ENCODE results near the gene TTC39A.

The TTC39A gene

GRCh38 chr1:51313961-51314777 lies 16.2 kb downstream of the TTC39A start:
- DNase-seq = no peak

DNA sequence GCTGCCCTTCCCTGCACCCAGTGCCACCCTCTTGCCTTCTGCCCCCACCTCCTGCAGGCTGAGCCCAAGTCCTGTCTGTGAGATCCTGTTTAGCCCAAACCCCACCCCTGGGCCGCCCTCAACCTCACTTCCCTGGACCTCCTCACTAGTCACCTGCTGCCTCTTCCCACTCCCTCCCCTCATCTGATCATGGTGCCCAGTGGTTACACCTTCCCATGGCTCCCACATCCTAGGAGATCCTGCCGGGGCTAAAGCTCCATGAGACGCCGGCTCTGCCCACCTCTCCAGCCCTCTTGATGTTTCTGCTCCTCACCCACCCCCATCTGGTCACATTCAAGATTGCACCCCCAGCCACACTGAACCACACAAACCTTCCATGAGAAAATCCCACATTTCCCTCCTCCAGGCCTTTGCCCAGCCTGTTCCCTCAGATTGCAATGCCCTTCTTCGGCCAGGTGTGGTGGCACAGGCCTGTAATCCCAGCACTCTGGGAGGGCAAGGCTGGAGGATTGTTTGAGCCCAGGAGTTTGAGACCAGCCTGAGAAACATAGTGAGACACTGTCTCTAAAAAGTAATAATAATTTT lies 17.0 kb downstream of the TTC39A start:
- DNase-seq = no peak

DNA sequence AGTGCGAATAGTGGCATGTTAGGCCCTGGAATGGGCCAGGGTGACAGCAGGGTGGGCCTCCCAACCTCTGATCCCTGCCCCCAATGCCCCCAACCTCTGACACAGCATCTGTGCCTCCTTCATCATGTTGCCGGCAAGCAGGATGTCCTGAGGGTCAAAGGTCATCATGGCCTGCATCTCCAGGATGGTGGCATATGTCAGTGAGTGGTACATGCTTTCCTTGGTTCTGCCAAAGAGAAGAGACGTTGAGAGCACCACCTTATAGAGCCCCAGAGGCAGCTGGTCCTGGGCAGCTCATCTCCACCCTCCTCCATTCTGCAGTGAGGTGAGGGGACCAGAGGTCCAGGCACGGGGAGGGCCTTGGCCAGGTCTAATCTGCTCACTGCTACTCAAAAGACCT lies 17.6 kb downstream of the TTC39A start:
- DNase-seq = no peak

GRCh38 chr1:51311826-51312225 lies 18.5 kb downstream of the TTC39A start:
- no peak for DNase-seq

DNA sequence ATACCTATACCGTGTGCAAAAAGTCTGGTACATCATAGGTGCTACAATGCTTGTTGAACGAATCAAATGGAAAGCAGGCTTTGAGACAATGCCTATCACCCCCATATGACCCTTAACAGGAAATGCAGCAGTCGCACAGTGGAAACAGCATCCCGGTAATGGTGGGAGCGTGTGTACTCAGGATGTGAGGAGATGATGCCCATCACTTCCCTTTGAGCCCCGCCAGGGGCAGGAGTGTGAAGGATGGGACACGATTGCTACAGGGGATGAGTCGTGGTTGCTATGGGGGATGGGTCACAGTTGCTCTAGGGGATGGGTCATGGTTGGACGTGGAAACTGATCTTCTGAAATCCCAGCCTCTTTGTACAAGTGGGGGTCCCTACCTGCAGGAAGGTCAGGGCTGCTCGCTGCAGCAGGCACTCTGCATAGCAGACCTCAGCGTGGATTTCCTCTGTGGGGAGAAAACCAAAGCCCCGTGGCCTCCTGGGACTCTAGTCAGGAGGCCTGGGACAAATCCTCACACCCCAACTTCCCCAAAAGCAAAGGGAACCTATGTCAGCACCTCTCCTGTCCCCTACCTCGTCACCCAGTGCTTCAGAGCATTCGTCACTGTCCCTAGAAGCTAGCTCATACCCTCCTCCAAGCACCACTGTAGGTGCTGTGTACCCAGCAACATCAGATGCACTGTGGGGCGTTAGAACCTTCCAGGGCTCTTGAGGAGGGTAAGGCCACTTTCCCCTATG lies 19.3 kb downstream of the TTC39A start:
- no peak for DNase-seq

DNA sequence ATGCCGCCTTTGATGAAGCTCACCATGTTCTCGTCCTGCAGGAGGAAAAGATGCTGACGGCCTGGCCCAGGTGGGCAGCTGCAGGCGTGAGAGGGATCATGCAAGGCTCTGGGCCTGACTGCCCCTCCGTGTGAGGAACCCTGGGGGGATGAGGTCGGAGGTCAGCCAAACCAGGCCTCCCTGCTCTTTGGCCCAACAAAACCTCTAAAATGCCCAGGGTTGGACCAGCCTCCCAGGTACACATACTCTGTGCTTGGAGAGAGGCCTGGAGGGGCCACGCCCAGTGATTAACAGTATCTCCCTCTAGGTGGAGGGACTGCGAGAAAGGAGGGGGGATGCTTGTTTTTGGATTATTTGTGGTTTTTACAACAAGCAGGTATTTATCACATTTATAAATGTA lies 21.1 kb downstream of the TTC39A start:
- no peak for DNase-seq

- DNase-seq = no peak
Observed at GRCh38 chr1:51308636-51309035, 21.7 kb downstream of the TTC39A start.

DNA sequence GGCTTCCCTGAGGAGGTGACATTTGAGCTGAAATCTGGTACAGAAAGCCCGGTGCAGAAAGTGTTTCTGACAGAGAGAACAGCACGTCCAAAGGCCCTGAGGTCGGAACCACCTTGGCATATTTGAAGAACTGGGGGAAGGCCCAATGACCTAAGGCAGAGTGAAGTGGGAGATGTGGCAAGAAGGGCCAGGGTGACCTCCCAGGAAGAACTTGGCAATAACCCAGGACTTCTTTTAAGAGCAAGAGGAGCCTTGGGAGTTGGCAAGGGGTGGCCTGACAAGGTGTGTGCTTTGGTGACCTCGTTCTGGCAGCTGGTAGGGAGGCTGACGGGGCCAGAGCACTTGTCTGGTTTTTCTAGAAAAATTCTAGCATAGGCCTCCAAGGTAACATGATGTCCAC lies 23.4 kb downstream of the TTC39A start:
- DNase-seq = no peak

DNA sequence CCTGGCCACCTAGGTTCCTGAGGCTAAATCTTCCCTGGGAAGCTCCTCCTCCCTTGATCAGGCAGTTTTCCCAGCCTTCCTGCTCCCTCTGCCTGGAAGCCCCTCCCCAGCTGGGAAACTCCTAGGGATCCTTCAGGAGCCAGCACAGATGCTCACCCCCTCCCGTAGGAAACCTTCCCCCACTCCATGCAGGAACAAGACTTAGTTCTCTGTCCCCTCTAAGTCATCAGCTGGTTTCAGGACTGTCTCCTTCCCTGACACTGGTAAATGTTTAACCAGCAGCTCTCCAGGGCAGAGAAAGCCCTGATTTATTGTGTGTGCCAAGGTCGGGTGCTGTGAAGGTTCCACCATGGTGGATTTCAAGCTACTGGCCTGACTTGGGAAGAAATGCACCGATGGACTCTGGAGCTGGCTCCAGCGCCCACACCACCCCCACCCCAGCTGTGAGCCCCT lies 25.0 kb downstream of the TTC39A start:
- no peak for DNase-seq

GRCh38 chr1:51304360-51304759 lies 26.0 kb downstream of the TTC39A start:
- no peak for DNase-seq

DNA sequence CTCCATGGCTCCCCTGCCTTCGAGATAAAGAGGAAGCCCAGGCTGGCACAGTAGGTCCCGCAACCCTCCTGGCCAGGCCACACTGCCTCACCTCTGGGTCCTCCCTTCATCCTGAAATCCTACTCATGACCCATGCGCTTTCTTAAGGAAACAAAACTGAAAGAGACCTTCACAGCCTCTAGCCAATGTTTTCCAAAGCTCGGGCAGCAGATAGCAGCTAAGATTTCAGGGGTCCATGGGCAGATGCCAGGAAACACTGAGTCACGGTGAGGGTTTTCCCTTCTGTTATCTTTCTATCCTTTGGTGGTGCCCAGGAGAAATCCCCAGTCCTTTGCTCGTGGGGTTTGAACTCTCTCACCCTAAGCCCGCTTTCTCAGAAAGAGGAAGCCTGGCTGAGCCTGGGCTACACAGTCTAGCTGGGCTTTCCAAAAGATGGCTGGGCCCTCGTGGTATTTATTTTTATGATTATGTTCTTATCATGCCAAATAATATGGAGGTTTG lies 26.6 kb downstream of the TTC39A start:
- no peak for DNase-seq

DNA sequence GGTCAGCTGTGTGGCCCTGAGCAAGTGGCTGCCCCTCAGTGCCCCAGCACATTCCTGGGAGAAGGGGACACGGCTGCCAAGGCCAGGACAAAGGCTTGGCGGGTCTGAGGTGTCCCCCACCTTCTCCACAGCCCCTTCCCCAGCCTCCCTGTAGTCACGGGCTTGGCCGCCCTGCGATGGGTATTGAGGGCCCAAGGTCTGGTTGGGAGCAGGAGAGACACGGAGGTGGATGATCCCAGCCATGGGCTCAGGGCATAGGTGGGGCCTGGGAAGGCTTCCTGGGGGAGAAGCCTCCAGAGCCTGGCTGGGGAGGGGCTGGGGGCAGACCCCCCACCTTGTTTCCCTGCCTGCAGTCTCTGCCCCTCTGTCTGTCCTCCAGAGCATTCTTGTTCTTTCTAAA lies 27.0 kb downstream of the TTC39A start:
- no peak for DNase-seq

- DNase-seq = no peak
Observed at GRCh38 chr1:51302746-51303145, 27.6 kb downstream of the TTC39A start.

- DNase-seq = no peak
Observed at GRCh38 chr1:51302270-51302669, 28.1 kb downstream of the TTC39A start.

- DNase-seq = no peak
Observed at GRCh38 chr1:51301844-51302162, 28.6 kb downstream of the TTC39A start.

- no peak for DNase-seq
Observed at GRCh38 chr1:51301152-51301843, 29.1 kb downstream of the TTC39A start.

- no peak for DNase-seq
Observed at GRCh38 chr1:51299981-51300670, 30.2 kb downstream of the TTC39A start.

- no peak for DNase-seq
Observed at GRCh38 chr1:51299185-51299885, 31.0 kb downstream of the TTC39A start.

DNA sequence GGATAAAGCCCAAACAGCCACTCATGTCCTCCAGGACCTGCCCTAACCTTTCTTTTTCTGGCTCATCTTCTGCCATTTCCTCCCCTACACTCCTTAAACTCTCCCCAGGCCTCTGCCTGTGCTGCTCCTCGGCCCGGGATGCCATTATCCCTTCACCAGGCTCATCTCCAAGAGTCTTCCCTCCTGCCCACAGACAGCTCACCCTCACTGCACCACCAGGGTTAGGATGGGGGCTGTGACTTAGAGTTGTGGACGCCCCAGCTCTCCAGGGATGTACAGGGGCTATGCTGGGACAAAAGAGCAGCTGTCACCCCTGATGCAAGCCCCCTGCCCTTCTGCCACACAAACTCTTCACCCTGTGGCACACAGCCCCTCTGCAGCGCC lies 32.0 kb downstream of the TTC39A start:
- no peak for DNase-seq

GRCh38 chr1:51297401-51298321 lies 32.7 kb downstream of the TTC39A start:
- DNase-seq = no peak
